BJ (cell line): ENCODE measurements around the gene LRRC46. TPM values are rescaled to one million over a fixed set of nuclear protein-coding genes. Genes with fewer than 3 reads are reported as not detected.
A peak's percentile ranks its signal among the peaks of the same experiment; 100 is the strongest.

Experiments used
- CTCF ChIA-PET: fragments of 350-600 bp; formaldehyde crosslinking; extraction: SDS; loops from one replicate; lab custom pipeline; 2021; ENCODE audit warnings: antibody characterized with exemption, inconsistent platforms; lab: Yijun Ruan, JAX
- POLR2A ChIA-PET: fragments of 300-600 bp; sonication (Branson Sonifier 250); formaldehyde crosslinking; extraction: SDS; loops from one replicate; lab custom pipeline; 2021; ENCODE audit warnings: antibody characterized with exemption; lab: Charles Lee
- DNase-seq: peaks from one replicate; pipeline ENCODE4 v3.0.0-alpha.2; 2011; ENCODE audit warnings: low read depth
- H3K27me3 ChIP-seq: 2 replicates; pipeline ENCODE4 v1.6.0; 2011; ENCODE audit warnings: low read length; ENCODE audit not compliant: control insufficient read depth, insufficient read depth
- H3K36me3 ChIP-seq: 2 replicates; pipeline ENCODE4 v1.5.1; 2011; ENCODE audit warnings: low read length; ENCODE audit not compliant: control insufficient read depth, insufficient read depth
- H3K4me3 ChIP-seq: 2 replicates; pipeline ENCODE4 v1.5.1; 2011; ENCODE audit warnings: low read depth, mild to moderate bottlenecking, control low read depth, low read length
- polyA plus RNA-seq: library from polyadenylated mRNA; depleted of rRNA; stranded (reverse); fragments of >200 nt; gene quantifications from 2 replicates; pipeline ENCODE4 v1.2.3, GENCODE V29; 2011
- TF ChIP-seq, protein P1 (sequence below): IDR thresholded peaks from 2 replicates; pipeline ENCODE4 v1.5.1; 2011; ENCODE audit warnings: low read depth, mild to moderate bottlenecking, control low read depth, inconsistent platforms, low read length, moderate library complexity; ENCODE audit not compliant: insufficient read depth

LRRC46 gene
- polyA plus RNA-seq, 1 experiment: 0.58 TPM

DNA sequence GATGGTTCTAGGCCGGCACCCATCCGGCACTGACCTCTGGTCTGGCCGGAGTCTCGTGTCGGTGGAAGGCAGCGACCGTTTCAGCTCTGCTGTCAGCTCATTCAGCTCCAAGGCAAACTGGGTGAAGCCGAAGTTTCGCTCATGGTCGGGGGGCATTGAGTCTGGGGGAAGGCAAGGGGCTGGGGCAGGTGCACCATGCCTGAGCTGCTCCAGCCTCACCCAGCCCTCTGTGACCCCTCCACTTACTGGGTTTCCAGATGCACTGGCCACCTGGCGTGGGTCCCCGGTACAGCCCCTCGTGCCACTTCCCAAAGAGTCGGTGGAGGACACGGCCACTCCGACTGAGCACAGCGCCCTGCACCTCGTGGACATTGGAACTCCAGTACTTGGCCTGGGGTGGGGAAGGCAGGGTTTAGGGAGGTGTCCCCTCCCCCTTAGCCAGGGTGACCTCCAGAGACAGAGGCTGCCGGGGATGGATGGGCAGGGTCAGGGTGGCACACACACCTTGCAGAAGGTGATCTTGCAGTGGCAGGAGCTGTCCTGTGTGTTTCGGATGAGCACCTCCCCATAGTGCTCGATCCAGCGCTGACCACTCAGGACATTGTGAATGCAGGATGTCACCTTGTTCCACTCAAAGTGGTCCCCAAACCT is 22.5 kb upstream of the LRRC46 start:
- Histone ChIP-seq H3K27me3 (peaks cover 3% of the 10 kb centered on the region), H3K4me3 (no peak overlapping the region), H3K36me3 (peaks cover 21% of the 10 kb centered on the region)
- CTCF ChIA-PET: interaction anchor here (0.6 kb wide), 1 partner anchor 39 kb away, joined by 3 read pairs; no protein-coding TSS in a partner anchor
- no peak for DNase-seq
- POLR2A ChIA-PET: no interaction called here
- TF ChIP-seq, protein P1, sequence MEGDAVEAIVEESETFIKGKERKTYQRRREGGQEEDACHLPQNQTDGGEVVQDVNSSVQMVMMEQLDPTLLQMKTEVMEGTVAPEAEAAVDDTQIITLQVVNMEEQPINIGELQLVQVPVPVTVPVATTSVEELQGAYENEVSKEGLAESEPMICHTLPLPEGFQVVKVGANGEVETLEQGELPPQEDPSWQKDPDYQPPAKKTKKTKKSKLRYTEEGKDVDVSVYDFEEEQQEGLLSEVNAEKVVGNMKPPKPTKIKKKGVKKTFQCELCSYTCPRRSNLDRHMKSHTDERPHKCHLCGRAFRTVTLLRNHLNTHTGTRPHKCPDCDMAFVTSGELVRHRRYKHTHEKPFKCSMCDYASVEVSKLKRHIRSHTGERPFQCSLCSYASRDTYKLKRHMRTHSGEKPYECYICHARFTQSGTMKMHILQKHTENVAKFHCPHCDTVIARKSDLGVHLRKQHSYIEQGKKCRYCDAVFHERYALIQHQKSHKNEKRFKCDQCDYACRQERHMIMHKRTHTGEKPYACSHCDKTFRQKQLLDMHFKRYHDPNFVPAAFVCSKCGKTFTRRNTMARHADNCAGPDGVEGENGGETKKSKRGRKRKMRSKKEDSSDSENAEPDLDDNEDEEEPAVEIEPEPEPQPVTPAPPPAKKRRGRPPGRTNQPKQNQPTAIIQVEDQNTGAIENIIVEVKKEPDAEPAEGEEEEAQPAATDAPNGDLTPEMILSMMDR: no peak

DNA sequence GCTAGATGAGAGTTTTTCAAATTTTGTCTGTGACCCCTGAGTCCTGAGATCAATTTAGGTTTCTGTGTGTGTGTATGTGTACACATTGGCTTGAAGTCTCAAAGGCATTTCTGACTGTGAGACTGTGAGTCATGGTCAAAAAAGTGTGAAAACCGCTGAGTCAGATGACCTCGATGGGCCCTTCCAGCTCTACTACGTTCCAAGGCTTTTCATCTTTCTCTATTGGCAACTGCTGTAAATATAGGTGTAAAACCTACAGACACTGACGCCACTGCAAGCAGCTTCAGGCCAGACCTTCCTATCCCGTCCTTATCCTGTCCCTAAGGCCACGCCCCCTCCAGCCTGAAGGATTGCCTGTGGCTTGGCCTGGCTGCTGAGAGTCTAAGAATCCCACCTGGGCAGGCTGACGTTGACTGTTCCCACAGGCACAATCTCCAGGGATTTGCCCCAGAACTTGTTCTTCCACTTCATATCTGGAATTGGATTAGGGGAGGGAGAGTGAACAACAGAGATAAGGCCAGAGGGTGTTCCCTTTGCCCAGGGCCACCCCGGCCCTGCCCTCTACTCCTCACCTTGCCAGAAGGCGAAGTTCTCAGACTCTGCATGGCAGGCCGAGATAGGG is 21.2 kb upstream of the LRRC46 start:
- TF ChIP-seq, protein P1: no peak
- H3K27me3 ChIP-seq: no peaks in the 10 kb centered on the region
- no peak overlapping the region for H3K4me3 ChIP-seq
- peak; percentile 74 for DNase-seq
- ChIA-PET POLR2A (no interaction called here), CTCF (interaction anchor here (0.6 to 0.8 kb wide), 3 partner anchors 86 to 147 kb away, joined by 3 read pairs; partner anchors contain the start of gene SP2)
- H3K36me3 ChIP-seq: peaks cover 24% of the 10 kb centered on the region

DNA sequence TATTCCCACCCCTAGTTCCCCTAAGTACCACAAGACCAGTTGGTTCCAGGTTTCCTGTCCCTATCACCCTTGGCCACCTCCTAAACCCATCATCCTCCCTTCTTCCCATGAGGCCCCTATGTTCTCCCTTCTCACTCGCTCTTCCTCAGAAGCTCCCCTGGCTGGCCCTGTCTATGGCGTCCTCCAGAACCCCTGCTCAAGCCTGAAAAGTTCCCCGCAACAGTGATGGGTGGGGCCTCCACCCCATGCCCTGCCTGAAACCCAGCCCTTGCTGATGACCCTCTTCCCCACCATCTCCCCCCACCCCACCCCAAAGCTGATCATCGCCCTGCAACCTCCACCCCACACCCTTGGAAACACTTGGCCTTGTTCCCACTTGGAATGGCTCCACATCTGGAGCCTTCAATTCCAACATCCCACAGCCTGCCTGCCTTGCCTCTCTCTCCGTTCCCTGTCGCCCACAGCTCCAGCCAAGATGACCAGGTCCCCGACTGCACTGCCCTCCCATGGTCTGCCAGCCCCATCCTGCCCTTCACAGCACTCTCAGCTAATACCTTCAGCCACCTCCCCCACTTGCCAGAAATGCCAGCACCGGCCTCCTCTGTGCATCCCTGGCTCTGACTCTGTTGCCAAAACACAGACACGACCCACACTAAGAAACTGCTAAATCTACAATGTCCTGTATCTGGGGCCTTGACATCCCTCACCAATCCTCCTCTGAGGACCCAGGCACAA is 20.4 kb upstream of the LRRC46 start:
- Histone ChIP-seq H3K4me3 (no peak overlapping the region), H3K27me3 (no peaks in the 10 kb centered on the region), H3K36me3 (peaks cover 26% of the 10 kb centered on the region)
- ChIA-PET CTCF (no interaction called here), POLR2A (no interaction called here)
- TF ChIP-seq, protein P1: no peak
- no peak for DNase-seq

DNA sequence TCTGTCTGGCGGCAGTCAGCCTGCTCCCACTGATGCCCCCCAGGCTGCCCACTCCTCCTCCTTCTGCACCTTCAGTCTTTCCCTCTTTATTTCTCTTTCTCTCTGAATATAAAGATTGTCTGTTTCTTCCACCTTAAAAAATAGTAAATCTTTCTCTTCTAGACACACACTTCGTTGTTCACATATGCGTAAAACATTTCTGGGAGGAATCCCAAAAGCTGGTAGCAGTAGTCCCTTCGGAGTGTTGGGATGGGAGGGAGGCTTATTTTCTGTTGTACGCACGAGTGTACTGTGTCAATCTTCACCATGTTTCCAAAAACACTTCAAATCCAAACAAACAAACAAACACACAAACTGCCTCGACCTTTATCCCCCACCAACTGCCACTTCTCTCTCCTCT is 19.8 kb upstream of the LRRC46 start:
- ChIA-PET CTCF (no interaction called here), POLR2A (no interaction called here)
- DNase-seq: no peak

More for the DNA sequence above, 19.8 kb upstream of the LRRC46 start:
- H3K4me3 ChIP-seq: no peak overlapping the region
- H3K27me3 ChIP-seq: no peaks in the 10 kb centered on the region
- TF ChIP-seq, protein P1: no peak
- peaks cover 28% of the 10 kb centered on the region for H3K36me3 ChIP-seq
